ENCODE data around the gene TCF4.

- TF ChIP-seq CTCF (IDR thresholded peaks at IDR 0.05; ENCODE audit: insufficient read depth, low read depth, low read length) (no peak), EZH2 (IDR thresholded peaks at IDR 0.05; ENCODE audit: insufficient read depth, low read length) (no peak)
Observed at GRCh38 chr18:55443776-55444175, 144.2 kb downstream of the TCF4 start.
